Stimulated activated CD8-positive, alpha-beta memory T cell treated with anti-CD3 and anti-CD28 coated beads, Interleukin-12 subunit alpha, Interleukin-12 subunit beta, amount 100 ng/mL, for 4 hours (primary cell): ENCODE data around the gene ANKRD27.
"Not testable (repeated sequence)": the region's sequence is repeated elsewhere in the genome, so short reads cannot be mapped to it uniquely, and the experiment has no call there.

Source experiments
- DNase-seq: peaks from one replicate; pipeline ENCODE4 v3.0.0-alpha.2; 2020; ENCODE audit warnings: low read depth

Gene ANKRD27

GRCh38 chr19:32688311-32688710, 13.3 kb upstream of the ANKRD27 start:
- no peak for DNase-seq

GRCh38 chr19:32687681-32688080, 12.7 kb upstream of the ANKRD27 start:
- DNase-seq = no peak

GRCh38 chr19:32686847-32687475, 12.0 kb upstream of the ANKRD27 start:
- no peak for DNase-seq

- no peak for DNase-seq
Measured at GRCh38 chr19:32682317-32682716, 7.3 kb upstream of the ANKRD27 start.

GRCh38 chr19:32680986-32681385, 6.0 kb upstream of the ANKRD27 start:
- DNase-seq = no peak

- DNase-seq = no peak
Measured at GRCh38 chr19:32677657-32678056, 2.7 kb upstream of the ANKRD27 start.

GRCh38 chr19:32676895-32677359, 1.9 kb upstream of the ANKRD27 start:
- DNase-seq = no peak

- no peak for DNase-seq
Measured at GRCh38 chr19:32676186-32676894, 1.4 kb upstream of the ANKRD27 start.

GRCh38 chr19:32675720-32676185, 773 bp upstream of the ANKRD27 start, which contains the start of gene RGS9BP:
Gene RGS9BP, plus strand, starts transcription at chr19:32675848. Its CDS starts 416 bp downstream, at chr19:32676264.
- peak; percentile 43 for DNase-seq

GRCh38 chr19:32674153-32674930, 638 bp downstream of the ANKRD27 start:
- no peak for DNase-seq

GRCh38 chr19:32673573-32673972, 1.4 kb downstream of the ANKRD27 start:
- DNase-seq = no peak

GRCh38 chr19:32672841-32673240, 2.1 kb downstream of the ANKRD27 start:
- DNase-seq = no peak

GRCh38 chr19:32671883-32672593, 2.9 kb downstream of the ANKRD27 start:
- no peak for DNase-seq

GRCh38 chr19:32669310-32669709, 5.7 kb downstream of the ANKRD27 start:
- no peak for DNase-seq

- DNase-seq = no peak
Measured at GRCh38 chr19:32666084-32666483, 8.9 kb downstream of the ANKRD27 start.

GRCh38 chr19:32662186-32662585, 12.8 kb downstream of the ANKRD27 start:
- DNase-seq = no peak

GRCh38 chr19:32661318-32661717, 13.7 kb downstream of the ANKRD27 start:
- DNase-seq = no peak

GRCh38 chr19:32658527-32658926, 16.5 kb downstream of the ANKRD27 start:
- no peak for DNase-seq

GRCh38 chr19:32658075-32658474, 16.9 kb downstream of the ANKRD27 start:
- DNase-seq = no peak

- not testable (repeated sequence) for DNase-seq
Measured at GRCh38 chr19:32656379-32656778, 18.6 kb downstream of the ANKRD27 start.

GRCh38 chr19:32653599-32653915, 21.4 kb downstream of the ANKRD27 start:
- no peak for DNase-seq
